Activated CD4-positive, alpha-beta T cell treated with anti-CD3 and anti-CD28 coated beads for 1 hour (primary cell): ENCODE results near the gene FFAR2.
"Not testable (repeated sequence)": the region's sequence is repeated elsewhere in the genome, so short reads cannot be mapped to it uniquely, and the experiment has no call there.

Source experiments
- DNase-seq: peaks from one replicate; pipeline ENCODE4 v3.0.0-alpha.2; 2020

FFAR2 gene

DNA sequence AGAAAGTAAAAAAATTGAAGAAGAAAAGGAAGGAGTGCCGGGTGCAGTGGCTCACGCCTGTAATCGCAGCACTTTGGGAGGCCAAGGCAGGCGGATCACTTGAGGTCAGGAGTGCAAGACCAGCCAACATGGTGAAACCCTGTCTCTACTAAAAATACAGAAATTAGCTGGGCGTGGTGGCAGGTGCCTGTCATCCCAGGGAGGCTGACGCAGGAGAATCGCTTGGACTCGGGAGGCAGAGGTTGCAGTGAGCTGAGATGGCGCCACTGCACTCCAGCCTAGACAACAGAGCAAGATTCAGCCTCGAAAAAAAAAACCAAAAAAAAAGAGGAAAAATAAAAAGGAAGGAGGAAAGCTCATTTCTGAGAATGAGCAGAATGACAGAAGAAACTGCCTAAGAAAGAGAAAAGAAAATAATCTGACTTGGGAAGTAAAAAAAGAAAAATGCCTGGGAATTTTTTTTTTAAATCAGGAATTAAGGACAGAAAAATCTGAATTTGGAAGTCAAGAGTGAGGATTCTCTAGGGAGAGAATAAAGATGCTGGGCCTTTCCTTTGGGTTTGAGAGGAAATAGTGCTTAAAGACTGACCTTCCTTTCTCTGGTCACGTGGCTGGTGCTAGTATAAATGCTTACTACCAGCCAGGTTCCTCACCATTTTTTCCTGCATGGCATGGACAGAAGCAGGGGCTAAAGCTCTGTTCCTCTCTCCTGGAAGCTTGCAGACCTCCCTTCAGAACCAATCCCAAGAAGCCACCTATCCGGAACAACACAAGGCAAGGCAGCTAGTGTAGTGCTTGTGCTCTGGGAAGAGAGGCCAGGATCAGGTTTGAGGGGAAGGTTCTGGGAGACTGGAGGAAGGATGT lies at the start of gene FFAR2:
TSS of gene FFAR2 (plus strand) at position 652 of the 864 bp plus-strand sequence. CDS start 1,458 bp downstream, outside the sequence.
- DNase-seq, result no peak

DNA sequence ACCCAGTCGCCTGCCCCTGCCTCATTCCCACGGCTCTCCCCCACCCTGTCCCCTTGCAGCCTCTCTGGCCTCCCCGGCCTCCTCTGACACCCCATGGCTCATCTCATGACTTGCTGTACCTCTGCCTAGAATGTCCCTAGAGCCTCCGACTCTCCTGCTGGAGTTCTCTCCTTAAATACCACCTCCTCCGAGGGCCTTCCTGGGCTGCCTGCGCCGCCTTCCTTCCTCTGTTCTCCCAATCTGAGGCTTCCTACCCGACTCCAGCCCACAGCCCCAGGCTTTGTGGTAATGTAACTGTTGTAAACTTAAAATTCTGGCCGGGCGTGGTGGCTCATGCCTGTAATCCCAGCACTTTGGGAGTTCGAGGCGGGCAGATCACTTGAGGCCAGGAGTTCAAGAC lies 49.5 kb upstream of the FFAR2 start:
- no peak for DNase-seq

DNA sequence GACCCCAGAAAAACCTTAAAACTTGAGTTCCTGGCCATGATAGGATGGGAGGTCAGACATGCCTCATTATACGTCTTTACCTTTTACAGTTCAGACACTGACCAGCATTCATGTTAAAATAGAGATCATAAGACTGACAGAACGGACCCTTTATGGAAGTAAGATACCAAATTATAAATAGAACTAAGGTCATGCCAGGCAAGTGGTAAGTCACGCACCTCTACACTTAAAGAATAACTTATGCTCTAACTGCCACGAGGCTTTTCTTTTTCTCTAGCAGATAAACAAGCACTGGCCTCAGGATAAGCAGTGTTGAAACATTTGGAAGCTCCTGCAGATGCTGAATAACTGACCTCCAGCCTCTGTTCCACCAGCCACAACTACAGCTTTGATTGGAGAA lies 48.8 kb upstream of the FFAR2 start:
- DNase-seq, result no peak

DNA sequence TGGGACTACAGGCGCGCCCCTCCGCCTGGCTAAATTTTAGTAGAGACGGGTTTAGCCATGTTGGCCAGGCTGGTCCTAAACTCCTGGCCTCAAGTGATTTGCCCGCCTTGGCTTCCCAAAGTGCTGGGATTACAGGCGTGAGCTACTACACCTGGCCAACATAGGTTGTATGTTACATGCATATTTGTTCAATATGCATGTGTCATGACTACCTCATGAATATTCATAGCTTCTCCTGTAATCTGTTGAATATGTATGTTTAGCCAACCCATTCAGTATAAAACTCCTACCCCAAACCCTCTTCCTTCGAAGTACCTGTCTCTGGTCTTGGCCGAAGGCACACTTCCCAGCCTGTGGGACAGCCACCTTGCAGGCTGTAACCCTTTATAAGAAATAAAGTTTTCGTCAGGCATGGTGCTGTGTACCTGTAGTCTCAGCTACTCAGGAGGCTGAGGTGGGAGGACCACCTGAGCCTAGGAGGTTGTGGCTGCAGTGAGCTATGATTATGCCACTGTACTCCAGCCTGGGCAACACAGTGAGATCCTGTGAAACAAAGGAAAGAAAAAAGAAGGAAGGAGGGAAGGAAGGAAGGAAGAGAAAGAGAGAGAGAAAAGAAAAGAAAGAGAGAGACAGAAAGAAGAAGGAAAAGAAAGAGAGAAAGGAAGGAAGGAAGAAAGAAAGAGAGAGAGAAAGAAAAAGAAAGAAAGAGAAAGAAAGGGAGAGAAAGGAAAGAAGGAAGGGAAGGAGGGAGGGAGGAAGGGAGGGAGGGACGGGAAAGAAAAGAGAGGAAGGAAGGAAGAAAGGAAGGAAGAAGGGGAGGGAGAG lies 47.9 kb upstream of the FFAR2 start:
- DNase-seq, result no peak

DNA sequence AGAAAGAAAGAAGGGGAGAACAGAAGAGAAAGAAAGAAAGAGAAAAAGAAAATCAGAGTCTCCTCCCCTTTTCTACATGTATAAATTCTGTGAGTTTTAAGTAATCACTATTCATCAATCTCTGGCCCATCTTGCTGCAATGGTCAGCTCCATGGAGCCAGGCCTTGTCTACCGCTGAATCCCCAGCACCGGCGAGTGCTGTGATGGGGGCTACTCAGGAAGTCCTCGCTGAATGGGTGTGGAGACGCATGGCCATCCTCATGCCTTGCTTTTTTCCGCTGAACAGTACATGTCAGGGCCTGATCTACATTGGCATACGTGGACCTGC lies 47.3 kb upstream of the FFAR2 start:
- DNase-seq, result no peak

DNA sequence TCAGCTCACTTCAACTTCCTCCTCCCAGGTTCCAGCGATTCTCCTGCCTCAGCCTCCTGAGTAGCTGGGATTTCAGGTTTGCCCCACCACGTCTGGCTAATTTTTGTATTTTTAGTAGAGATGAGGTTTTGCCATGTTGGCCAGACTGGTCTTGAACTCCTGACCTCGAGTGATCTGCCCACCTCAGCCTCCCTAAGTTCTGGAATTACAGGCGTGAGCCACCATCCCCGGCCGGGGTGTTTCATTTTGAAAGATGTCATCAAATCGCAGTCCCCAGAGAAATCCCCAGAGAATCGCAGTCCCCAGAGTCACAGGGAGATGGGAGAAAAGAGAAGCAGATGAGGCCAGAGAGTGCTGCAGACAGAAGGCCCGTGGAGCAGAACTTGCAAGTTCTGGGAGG lies 46.6 kb upstream of the FFAR2 start:
- DNase-seq, result not testable (repeated sequence)

DNA sequence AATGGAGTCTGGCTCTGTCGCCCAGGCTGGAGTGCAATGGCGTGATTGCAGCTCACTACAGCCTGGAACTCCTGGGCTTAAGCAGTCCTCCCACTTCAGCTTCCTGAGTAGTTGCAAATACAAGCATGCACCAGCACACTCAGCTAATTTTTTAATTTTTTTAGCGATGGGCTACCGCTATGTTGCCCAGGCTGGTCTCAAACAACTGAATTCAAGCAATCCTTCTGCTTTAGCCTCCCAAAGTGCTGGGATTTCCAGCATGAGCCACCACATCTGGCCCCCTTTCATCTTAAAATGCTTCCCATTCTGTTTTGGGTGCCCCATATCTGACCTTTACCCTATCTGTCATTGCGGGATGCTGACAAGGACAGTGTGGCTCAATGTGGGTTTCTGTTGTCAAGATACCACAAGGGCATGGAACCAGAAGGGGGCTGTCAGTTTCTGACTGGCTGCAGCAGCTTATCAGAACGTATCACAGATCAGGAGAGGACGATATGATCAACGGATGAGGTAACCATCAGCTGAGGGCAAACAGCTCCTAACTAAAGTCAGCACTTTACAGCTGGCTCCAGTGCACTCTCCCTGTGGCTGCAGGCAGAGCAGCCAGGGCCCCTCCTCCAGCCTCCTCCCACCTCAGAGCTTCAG lies 44.8 kb upstream of the FFAR2 start:
- DNase-seq, result no peak

DNA sequence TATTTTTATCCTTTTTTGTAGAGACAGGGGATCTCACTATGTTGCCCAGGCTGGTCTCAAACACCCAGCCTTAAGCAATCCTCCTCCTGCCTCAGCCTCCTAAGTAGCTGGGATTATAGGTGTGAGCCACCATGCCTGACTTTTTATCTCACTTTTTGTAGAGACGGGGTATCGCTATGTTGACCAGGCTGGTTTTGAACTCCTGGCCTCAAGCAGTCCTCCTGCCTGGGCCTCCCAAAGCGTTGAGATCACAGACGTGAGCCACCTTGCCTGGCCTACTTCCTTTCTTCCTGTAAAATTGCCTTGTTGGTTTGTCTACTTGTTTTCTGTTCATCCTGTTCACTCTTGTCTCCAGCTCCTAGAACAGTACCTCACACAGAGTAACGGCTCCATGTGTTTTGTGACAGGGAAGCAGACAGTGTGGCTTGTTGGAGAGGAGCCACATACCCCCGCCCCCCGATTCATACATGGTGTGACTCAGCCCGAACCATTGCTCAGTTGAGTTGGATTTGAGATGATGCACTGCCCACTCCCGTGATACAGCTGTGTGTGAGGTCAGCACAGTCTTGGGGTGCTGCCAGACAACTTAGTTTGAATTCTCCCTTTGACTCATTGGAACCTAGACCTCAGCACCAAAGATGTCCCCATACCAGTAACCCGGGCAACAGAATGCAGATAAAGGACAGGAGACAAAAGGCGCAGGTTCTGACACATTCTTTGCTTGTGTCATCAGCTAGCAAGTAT lies 43.0 kb upstream of the FFAR2 start:
- DNase-seq, result no peak

DNA sequence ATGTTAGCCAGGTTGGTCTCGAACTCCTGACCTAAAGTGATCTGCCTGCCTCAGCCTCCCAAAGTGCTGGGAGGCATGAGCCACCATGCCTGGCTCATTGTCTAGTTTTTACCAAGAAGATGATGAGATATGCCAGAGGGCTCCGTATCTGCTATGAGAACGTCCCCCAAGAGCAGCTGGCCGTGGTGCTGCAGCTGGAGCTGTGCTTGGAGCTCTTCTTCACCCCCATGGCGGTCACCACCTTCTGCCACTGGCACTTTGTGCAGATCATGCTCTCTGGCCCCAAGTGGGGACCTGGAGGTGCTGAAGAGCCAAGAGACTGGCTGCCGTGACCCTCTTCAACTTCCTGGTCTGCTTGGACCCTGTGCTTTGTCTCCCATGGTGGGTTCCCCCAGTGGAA lies 40.4 kb upstream of the FFAR2 start:
- no peak for DNase-seq

DNA sequence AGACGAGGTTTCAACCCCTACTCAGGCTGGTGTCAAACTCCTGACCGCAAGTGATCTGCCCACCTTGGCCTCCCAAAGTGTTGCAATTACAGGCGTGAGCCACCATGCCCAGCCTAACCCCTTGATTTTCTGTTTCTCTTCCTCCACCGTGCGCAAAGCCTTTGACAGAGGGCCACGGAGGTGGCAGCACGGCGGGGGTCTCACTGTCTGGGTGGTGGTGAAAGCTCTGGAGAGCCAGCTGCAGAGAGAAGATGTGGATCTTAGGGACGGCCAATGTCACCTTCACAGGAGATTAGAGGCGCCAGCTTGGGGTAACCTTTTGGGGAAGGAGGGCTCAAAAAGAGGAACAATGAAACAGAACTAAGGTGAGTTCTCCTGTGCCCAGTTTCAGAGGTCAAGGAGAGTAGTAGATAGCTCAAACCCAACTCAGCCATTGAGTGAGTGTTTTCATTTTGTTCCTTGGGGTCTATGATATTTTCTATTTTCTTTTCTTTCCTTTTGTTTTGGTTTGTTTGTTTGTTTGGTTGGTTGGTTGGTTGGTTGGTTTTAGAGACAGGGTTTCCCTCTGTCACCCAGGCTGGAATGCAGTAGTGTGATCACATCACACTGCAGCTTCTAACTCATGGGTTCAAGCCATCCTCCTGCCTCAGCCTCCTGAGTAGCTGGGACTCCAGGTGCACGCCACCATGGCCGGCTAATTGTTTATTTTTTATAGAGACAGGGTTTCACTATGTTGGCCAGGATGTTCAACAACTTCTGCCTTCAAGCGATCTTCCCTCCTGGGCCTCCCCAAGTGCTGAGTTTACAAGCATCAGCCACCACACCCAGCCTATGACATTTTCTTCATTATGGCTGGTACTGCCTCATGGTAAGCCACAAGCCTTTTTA lies 39.5 kb upstream of the FFAR2 start:
- DNase-seq, result no peak

DNA sequence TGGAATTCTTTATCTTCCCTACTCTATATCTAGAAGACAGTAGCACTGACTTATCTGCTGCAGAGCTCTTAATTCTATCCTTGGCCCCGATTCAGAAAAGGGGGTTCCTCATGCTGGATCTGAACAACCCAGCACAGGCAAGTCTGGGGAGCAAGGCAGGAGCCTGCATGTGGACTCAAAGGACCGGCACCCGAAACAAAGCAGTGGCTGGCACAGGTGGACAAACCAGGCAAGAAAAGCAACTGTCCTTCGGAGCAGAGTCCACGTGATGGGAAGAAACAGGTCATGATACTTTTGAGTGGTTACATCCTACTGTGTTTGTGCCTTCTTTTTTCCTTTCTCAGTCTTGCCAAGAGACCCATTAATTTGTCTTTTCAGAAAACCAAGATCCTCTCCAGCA lies 38.9 kb upstream of the FFAR2 start:
- DNase-seq, result no peak

DNA sequence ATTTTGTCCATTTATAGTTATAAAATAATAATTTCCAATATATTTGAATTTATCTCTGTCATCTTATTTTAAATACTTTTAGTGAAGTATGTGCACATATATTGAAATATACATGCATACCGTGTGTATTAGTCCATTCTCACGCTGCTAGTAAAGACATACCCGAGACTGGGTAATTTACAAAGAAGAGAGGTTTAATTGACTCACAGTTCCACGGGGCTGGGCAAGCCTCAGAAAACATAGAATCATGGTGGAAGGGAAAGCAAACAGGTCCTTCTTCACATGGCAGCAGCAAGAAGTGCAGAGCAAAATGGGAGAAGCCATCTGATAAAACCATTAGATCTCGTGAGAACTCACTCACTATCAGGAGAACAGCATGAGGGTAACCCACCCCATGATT lies 37.6 kb upstream of the FFAR2 start:
- DNase-seq, result no peak

DNA sequence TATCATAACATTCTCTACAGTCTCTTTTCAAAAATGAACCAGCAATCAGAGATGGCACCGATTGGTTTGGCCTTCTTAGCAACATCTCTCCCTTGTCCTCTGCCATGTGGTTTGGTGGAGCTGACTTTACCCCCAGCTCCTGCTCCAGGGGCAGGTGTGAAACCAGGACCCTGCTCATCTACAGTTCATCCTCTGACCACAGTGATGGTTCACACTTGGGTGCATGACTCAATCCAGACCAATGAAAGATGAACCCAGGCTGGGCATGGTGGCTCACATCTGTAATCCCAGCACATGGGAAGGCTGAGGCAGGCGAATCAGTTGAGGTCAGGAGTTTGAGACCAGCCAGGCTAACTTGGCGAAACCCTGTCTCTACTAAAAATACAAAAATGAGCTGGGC lies 33.6 kb upstream of the FFAR2 start:
- DNase-seq, result no peak

DNA sequence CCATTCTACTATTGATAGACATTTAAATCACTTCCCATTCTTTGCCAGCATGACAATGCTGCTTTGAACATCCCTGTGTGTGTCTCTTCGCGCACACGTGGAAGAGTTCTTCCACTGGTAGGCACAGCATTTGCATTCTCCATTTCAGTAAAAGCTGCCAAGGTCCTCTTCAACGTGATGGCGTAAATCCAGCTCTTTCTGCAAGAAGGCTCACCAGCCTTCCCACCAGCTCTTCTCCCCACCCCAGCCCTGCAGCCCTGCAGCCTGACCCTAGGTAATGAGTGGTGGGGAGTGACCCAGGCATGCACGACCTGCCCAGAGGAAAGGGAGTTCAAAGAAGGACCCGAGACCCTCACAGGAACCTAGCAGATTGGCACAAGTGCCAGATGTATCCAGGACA lies 31.7 kb upstream of the FFAR2 start:
- DNase-seq, result no peak

DNA sequence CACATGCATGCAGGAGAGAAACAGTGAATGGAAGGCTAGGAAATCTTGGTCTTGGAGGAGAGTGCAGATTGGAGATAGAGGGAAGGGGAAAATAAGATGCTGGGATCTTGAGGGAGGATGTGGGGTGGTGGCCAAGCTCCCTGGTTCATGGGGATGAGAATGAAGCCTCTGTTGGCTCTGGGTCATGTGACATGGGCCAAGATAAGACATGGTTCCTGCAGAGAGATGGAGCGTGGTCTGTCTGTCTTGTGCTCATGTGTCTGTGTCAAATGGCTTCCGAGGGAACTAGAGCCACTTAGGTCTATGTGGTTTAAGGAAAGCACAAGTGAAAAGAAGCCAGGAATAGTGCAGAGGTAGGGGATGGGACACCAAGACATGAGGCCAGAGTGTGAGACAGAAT lies 30.8 kb upstream of the FFAR2 start:
- DNase-seq, result no peak

DNA sequence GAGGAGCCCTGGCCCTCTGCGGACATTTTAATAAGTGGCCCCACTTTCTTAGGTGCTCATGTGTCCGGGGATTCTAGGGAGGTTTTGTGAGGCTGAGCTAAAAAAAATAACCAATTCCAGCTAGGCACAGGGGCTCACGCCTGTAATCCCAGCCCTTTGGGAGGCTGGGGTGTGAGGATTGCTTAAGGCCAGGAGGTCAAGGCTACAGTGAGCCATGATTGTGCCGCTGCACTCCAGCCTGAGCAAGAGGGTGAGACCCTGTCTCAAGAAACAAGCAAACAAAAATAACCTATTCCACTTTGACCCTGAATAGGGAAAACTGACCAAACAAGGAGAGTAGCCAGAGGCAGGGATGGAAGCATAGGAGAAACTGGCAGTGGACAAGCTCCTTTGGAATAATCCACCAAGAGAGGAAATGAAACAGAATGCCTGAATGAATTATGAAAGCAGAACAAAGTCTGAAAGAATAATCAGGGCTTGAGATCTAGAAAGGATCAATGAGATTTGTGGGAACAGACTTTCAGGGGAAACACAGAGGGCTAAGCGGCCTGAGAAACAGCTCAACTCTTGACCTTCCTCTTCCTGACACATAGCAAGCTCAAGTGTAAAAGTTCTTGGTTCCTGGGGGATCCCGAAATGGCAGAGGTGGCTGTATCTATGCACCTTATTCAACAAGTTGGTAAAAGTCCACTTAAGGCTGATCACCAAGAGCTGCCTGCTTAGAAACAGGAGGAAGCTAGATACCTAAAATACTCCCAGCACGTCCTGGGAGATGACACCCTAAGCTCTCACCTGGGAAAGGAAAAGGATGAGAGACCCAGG lies 30.1 kb upstream of the FFAR2 start:
- DNase-seq, result no peak

DNA sequence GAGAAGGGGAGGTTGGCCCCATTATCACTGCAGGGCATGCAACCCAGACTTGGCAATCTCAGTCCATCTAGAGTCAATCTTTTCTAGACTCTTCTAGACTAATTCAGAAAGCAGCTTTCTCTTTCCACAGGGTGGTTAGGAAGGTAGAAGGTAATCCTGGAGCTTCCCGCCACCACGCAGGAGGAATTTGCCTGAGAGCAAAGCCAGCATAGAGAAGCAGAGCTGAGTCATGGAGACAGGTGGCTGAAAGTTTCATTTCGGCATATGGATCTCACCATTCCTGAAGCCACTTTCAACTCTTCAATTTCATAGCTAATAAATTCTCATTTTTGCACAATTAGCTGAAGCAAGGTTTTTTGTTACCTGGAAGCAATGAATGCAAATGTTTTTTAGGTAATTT lies 29.0 kb upstream of the FFAR2 start:
- no peak for DNase-seq

DNA sequence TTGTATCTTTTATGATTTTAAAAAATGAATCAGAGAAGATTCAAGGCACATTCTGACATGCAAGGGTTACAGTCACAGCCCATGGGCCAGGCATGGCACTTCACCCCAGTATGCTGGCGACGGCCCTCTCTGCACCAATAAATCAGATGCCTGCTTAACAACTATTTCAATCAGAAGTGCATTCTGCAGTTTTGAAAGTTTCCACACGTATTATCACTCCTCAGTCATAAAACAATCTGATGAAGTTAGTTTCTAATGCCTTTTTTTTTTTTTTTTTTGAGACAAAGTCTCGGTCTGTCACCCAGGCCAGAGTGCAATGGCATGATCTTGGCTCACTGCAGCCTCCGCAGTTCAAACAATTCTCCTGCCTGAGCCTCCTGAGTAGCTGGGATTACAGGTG lies 28.3 kb upstream of the FFAR2 start:
- no peak for DNase-seq

DNA sequence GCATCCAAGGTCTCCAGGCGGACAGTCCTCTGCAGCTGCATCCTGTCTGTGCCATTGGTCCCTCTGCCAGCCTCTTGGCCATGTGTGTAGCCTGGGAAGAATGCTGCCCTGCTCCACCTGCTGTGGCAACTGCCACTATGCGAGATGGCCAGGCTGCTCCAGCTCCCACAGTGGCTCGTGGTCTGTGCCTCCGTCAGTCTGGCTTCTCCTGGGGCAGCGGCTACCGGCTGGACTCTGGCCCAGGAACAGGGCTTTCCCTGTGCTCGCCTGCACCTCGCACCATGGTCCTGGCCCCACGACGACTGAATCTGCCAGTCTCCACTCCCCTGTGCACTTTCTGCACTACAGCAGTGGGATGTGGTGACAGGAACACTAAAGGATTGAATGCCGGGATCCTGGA lies 26.7 kb upstream of the FFAR2 start:
- no peak for DNase-seq

DNA sequence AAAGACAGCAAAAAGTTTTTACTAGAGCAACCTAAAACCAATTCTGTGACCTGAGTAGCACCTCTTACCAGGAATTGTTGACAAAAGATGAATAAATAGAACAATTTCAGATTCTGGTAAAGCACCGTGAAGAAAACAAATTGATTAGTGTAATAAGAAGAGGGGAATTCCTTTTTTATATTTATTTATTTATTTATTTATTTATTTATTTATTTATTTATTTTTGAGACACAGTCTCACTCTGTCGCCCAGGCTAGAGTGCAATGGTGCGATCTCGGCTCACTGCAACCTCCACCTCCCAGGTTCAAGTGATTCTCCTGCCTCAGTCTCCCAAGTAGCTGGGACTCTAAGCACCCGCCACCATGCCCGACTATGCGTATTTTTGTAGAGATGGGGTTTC lies 24.7 kb upstream of the FFAR2 start:
- DNase-seq, result not testable (repeated sequence)

DNA sequence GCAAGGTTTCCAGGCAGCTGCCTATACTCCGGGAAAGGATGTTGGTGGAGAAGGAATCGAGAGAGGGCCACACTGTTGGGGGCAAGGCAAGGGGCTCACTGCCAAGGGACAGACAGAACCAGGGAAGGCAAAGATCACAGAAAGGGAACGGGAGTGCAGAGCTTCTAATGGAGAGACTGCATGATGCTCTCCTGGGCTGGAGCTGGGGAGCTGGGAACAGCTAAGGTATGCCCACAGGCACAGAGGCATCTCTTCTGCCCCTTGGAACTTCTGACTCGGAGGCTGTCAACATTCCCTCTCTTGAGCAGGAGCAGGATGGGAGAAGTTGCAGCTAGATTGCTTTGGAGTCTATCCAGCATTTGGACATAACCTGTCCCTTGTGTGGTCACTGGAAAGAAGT lies 22.4 kb upstream of the FFAR2 start:
- DNase-seq, result no peak
